ENCODE data around the gene UAP1L1.
A peak's percentile ranks its signal among the peaks of the same experiment; 100 is the strongest.
"Not testable (repeated sequence)": the region's sequence is repeated elsewhere in the genome, so short reads cannot be mapped to it uniquely, and the experiment has no call there.

Gene UAP1L1

GRCh38 chr9:137077010-137077747 is at the start of gene UAP1L1:
UAP1L1 (plus strand) TSS chr9:137077517; CDS start chr9:137077533, 16 bp downstream.
- no peak for DNase-seq

- DNase-seq = no peak
Measured at GRCh38 chr9:137028263-137029057, 48.9 kb upstream of the UAP1L1 start.

- DNase-seq = no peak
Measured at GRCh38 chr9:137029058-137029936, 48.0 kb upstream of the UAP1L1 start.

- no peak for DNase-seq
Measured at GRCh38 chr9:137030006-137030405, 47.3 kb upstream of the UAP1L1 start.

GRCh38 chr9:137030538-137031527 is 46.5 kb upstream of the UAP1L1 start:
- no peak for DNase-seq

GRCh38 chr9:137031904-137032640 is 45.2 kb upstream of the UAP1L1 start, which contains the start of gene FUT7:
FUT7 (minus strand) TSS chr9:137032088; CDS start chr9:137031991, 97 bp downstream.
- no peak for DNase-seq

- no peak for DNase-seq
Measured at GRCh38 chr9:137032858-137033257, 44.5 kb upstream of the UAP1L1 start.

- DNase-seq = not testable (repeated sequence)
Measured at GRCh38 chr9:137033481-137033880, 43.8 kb upstream of the UAP1L1 start.

- DNase-seq = no peak
Measured at GRCh38 chr9:137034039-137034708, 43.1 kb upstream of the UAP1L1 start.

- peak; percentile 19 for DNase-seq
Measured at GRCh38 chr9:137034709-137035506, 42.4 kb upstream of the UAP1L1 start.

- no peak for DNase-seq
Measured at GRCh38 chr9:137035507-137035834, 41.8 kb upstream of the UAP1L1 start.

- no peak for DNase-seq
Measured at GRCh38 chr9:137035937-137036336, 41.4 kb upstream of the UAP1L1 start.

- DNase-seq = no peak
Measured at GRCh38 chr9:137037035-137037434, 40.3 kb upstream of the UAP1L1 start.

GRCh38 chr9:137037483-137037882 is 39.8 kb upstream of the UAP1L1 start:
- DNase-seq = no peak

- DNase-seq = no peak
Measured at GRCh38 chr9:137038916-137039315, 38.4 kb upstream of the UAP1L1 start.

GRCh38 chr9:137039611-137040366 is 37.5 kb upstream of the UAP1L1 start:
- no peak for DNase-seq

GRCh38 chr9:137040568-137040967 is 36.7 kb upstream of the UAP1L1 start:
- DNase-seq = no peak

GRCh38 chr9:137041124-137041523 is 36.2 kb upstream of the UAP1L1 start:
- no peak for DNase-seq

Measured in GOT3 (cell line).